Tibial nerve (tissue), 4 donors: ENCODE measurements around the gene RAP1GAP. TPM values are rescaled to one million over a fixed set of nuclear protein-coding genes. Genes with fewer than 3 reads are reported as not detected.

ENCODE experiments used
- DNase-seq, 2 donors: peaks; one replicate each; pipeline ENCODE4 v3.0.0-alpha.2; 2019; ENCODE audit warnings: low spot score in 2 of 2
- H3K27ac ChIP-seq, 4 donors: fragments of 200-600 bp; sonication (generic) in 3 of 4; one replicate each; pipeline ENCODE4 v1.5.1; 2017 to 2019; ENCODE audit warnings: mild to moderate bottlenecking in 1 of 4
- H3K27me3 ChIP-seq, 2 donors: fragments of 200-600 bp; sonication (generic) in 1 of 2; one replicate each; pipeline versions ENCODE4 v1.5.1 to v1.6.0; 2017 to 2019
- H3K36me3 ChIP-seq, 3 donors: fragments of 200-600 bp; sonication (generic); one replicate each; pipeline ENCODE4 v1.5.1; 2018 to 2019
- H3K4me1 ChIP-seq, 4 donors: fragments of 200-600 bp; sonication (generic) in 3 of 4; one replicate each; pipeline ENCODE4 v1.5.1; 2017 to 2019
- H3K4me3 ChIP-seq, 4 donors: fragments of 200-600 bp; sonication (generic) in 3 of 4; one replicate each; pipeline ENCODE4 v1.5.1; 2017 to 2019; ENCODE audit warnings: mild to moderate bottlenecking in 1 of 4, moderate library complexity in 1 of 4
- H3K9me3 ChIP-seq, 4 donors: fragments of 200-600 bp; sonication (generic) in 3 of 4; one replicate each; pipeline ENCODE4 v1.5.1; 2017 to 2019
- EP300 ChIP-seq, 2 donors: sonication (generic); formaldehyde crosslinking; IDR thresholded peaks; one replicate each; pipeline ENCODE4 v1.6.1; 2017; ENCODE audit warnings: antibody characterized with exemption in 2 of 2, mild to moderate bottlenecking in 1 of 2
- POLR2A ChIP-seq, 2 donors: fragments of 450-650 bp; IDR thresholded peaks; one replicate each; pipeline ENCODE4 v1.6.1; 2017; ENCODE audit warnings: antibody characterized with exemption in 2 of 2, mild to moderate bottlenecking in 2 of 2, moderate library complexity in 2 of 2
- WGBS, 2 donors: methylation state at CpG; one replicate each; pipeline ENCODE4 v1.1.5; 2018; 5-methylcytosine and 5-hydroxymethylcytosine counted together
- total RNA-seq, 4 donors: library from RNA; depleted of rRNA; stranded (reverse); fragments of >200 nt; gene quantifications; one replicate each; pipeline ENCODE4 v1.1.0, GENCODE V29; 2016
- TF ChIP-seq, protein P1 (sequence below), 5 experiments: fragments of 200-600 bp in 3 of 5; fragments of 450-650 bp in 2 of 5; sonication (generic) in 3 of 5; IDR thresholded peaks; one replicate each; pipeline ENCODE4 v1.5.1; 2016 to 2019; ENCODE audit warnings: antibody characterized with exemption in 5 of 5, mild to moderate bottlenecking in 3 of 5, moderate library complexity in 2 of 5

RAP1GAP gene
- 1 to 10 TPM; 2.4 to 5.1 (median 4.6) TPM for total RNA-seq

DNA sequence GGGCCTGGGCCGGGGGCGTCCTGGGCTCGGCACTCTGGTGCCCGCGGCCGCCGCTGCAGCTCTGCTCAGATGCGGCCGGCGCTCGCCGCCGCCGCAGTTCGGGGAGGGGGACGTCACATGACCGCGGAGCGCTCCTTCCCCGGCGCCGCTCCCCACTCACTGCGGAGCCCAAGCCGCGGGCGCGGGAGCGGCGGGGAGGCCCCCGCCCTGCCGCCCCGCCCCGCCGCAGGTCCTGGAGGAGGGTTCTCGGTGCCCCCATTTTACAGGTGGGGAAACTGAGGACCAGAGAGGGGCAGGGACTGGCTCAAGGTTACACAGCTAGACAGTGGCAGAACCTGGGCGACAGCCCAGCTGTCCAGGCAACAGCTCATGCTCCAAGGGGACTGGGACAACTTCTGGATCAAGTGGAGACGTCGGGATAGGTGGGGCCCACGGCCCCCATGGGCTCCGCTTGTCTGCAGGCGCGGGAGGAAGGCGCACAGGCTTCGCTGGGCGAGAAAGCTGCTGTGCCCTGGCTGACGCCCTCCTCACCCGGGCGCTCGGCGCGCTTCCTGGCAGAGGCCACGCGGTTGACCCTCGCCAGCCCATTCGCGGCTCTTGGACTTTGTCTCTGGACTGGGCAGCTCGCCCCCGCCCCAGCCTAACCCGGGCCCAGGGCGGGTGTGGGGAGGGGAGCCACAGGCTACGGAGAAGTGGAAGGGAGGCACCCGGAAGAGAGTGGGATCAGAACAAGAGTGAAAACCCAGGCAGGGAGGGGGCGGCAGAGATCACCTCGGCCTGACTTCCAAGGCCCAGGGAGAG lies at the start of gene RAP1GAP:
Gene RAP1GAP, minus strand, starts transcription at position 100 of the 801 bp plus-strand sequence. CDS start 49,325 bp downstream, outside the sequence.
- DNase-seq: no peak

DNA sequence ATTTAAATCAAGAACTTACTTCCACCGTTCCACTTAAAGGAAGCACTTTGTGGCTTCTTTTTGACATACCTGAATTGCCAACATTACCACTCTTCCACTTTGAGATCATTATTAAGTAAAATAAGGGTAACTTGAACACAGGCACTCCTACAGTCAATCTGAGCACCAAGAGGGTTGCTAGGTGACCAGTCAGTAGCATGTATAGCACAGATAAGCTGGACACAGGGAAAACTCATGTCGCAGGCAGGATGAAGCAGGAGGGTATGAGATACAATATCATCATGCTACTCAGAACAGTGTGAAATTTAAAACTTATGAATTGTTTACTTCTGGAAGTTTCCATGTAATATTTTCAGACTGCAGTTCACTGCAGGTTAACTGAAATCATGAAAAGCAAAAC lies 47.0 kb upstream of the RAP1GAP start:
- 86% methylated on average over 2 of the region's 2 CpGs for WGBS, 2 donors
- Histone ChIP-seq H3K9me3 (no peaks in the 10 kb centered on the region), H3K36me3 (peaks cover 3 to 100% (median 4%) of the 10 kb centered on the region in 3 donors), H3K4me3 (no peak overlapping the region), H3K4me1 (no peaks in the 10 kb centered on the region), H3K27me3 (no peaks in the 10 kb centered on the region), H3K27ac (no peak overlapping the region)
- DNase-seq: no peak
- TF ChIP-seq, protein P1, sequence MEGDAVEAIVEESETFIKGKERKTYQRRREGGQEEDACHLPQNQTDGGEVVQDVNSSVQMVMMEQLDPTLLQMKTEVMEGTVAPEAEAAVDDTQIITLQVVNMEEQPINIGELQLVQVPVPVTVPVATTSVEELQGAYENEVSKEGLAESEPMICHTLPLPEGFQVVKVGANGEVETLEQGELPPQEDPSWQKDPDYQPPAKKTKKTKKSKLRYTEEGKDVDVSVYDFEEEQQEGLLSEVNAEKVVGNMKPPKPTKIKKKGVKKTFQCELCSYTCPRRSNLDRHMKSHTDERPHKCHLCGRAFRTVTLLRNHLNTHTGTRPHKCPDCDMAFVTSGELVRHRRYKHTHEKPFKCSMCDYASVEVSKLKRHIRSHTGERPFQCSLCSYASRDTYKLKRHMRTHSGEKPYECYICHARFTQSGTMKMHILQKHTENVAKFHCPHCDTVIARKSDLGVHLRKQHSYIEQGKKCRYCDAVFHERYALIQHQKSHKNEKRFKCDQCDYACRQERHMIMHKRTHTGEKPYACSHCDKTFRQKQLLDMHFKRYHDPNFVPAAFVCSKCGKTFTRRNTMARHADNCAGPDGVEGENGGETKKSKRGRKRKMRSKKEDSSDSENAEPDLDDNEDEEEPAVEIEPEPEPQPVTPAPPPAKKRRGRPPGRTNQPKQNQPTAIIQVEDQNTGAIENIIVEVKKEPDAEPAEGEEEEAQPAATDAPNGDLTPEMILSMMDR (IDR thresholded peaks at IDR 0.05): no peak
- TF ChIP-seq EP300 (IDR thresholded peaks at IDR 0.05) (no peak), POLR2A (IDR thresholded peaks at IDR 0.05) (no peak)

More for the DNA sequence above, at the start of gene RAP1GAP:
- Histone ChIP-seq H3K36me3 (no peaks in the 10 kb centered on the region), H3K4me3 (peak within 1 kb of the TSS; percentile 22 to 38 (median 32)), H3K27me3 (peaks cover 0 to 56% of the 10 kb centered on the region in 2 donors), H3K4me1 (peaks cover 0 to 55% (median 28%) of the 10 kb centered on the region in 4 donors), H3K9me3 (no peaks in the 10 kb centered on the region), H3K27ac (no peak within 1 kb of the TSS)
- TF ChIP-seq, protein P1 (IDR thresholded peaks at IDR 0.05): no peak
- TF ChIP-seq EP300 (IDR thresholded peaks at IDR 0.05): no peak
- no peak for TF ChIP-seq POLR2A (IDR thresholded peaks at IDR 0.05)
- 0 to 1% methylated on average over 7 to 51 of the region's 64 CpGs for WGBS, 2 donors

DNA sequence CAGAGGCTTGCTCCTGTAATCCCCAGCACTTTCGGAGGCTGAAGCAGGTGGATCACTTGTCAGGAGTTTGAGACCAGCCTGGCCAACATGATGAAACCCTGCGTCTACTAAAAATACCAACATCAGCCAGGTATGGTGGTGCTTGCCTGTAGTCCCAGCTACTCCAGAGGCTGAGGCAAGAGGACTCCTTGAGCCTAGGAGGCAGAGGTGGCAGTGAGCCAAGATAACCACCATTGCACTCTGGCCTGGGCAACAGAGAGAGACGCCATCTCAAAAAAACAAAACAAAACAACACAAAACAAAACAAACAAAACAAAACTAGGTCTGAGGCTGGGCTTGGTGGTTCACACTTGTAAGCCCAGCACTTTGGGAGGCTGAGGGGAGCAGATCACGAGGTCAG lies 38.7 kb upstream of the RAP1GAP start:
- Histone ChIP-seq H3K4me1 (peaks cover 0 to 44% (median 0%) of the 10 kb centered on the region in 4 donors), H3K36me3 (peaks cover 0 to 47% (median 0%) of the 10 kb centered on the region in 3 donors), H3K9me3 (no peaks in the 10 kb centered on the region), H3K4me3 (no peak overlapping the region), H3K27me3 (no peaks in the 10 kb centered on the region), H3K27ac (no peak overlapping the region)
- no peak for DNase-seq
- 74 to 81% methylated on average over 4 of the region's 4 CpGs for WGBS, 2 donors
- TF ChIP-seq EP300 (IDR thresholded peaks at IDR 0.05) (no peak), POLR2A (IDR thresholded peaks at IDR 0.05) (no peak)
- TF ChIP-seq, protein P1 (IDR thresholded peaks at IDR 0.05): no peak

DNA sequence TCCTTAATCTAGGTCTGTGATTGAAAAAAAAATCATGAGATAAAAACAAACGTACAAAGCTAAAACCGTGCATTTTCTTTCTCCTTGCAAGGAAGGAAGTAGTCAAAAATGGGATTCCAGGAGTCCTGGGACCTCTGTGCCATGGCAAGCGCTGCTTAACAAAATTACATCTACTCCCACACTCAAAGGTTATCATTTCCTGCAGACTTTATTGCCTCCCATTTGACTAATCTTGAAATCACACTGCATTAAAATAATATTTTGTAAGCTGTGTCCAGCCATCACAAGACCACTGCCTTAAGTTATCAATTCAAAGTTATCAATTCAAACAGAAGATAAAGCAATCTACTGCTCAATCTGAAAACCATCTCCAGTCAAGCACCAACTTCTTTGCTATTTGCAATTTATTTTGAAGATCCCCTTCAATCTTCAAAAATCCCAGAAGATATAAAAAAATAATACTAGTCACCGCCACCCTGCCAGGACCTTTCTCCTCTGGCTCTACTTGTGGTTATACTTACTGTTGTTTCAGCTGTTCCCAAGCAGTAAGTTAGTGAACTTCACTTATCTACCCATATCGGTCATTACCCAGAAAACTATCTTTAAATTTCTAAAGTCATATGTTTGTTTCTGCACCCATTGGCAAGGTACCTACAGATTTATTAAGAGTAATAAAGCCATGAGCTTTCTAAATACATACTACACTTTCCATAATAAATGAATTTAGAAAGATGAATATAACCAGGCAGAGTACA lies 38.1 kb upstream of the RAP1GAP start:
- TF ChIP-seq EP300 (IDR thresholded peaks at IDR 0.05) (no peak), POLR2A (IDR thresholded peaks at IDR 0.05) (no peak)
- TF ChIP-seq, protein P1 (IDR thresholded peaks at IDR 0.05): no peak
- H3K27ac ChIP-seq: no peak overlapping the region
- 52 to 53% methylated on average over 5 of the region's 5 CpGs for WGBS, 2 donors
- peaks cover 0 to 47% (median 0%) of the 10 kb centered on the region in 3 donors for H3K36me3 ChIP-seq
- DNase-seq: no peak
- no peaks in the 10 kb centered on the region for H3K9me3 ChIP-seq
- H3K4me1 ChIP-seq: peaks cover 0 to 49% (median 0%) of the 10 kb centered on the region in 4 donors
- no peak overlapping the region for H3K4me3 ChIP-seq
- H3K27me3 ChIP-seq: no peaks in the 10 kb centered on the region
